ENCODE data around the gene DGKI.

DNA sequence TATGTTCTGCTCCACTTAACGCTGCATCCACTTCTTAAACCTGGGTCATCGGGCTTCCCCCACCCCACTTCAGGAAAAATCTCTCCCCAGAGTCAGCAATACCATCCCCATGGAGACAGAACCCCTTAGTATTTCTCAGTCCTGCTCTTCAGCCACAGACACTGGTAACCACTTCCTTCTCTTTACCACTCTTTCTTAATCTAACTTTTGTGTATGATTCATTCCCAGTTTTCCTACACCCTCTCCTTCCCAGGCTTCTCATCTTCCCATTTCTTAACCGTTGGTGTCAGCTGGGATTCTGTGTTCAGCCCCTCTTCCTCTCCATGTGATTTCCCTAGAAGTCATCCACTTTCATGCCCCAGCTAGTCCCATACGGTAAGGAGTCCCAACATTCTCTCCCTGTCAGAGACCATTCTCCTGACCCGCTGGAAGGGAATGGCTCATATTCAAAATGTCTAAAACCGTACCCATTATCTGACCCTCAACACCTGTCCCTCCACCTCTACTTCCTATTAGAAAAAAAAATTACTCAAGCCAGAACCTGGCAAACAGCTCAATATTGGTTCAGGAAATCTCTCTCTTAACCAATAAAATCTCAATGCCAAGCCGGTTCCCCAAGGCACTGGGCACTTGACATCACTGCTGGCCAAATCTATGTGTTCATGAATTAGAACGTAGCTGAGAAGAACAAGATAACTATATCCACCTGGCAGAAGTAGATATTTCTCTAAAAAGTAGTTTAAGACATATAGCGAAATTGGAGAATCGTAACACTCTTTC, 89.4 kb downstream of the DGKI start:
- TF ChIP-seq, protein P1, sequence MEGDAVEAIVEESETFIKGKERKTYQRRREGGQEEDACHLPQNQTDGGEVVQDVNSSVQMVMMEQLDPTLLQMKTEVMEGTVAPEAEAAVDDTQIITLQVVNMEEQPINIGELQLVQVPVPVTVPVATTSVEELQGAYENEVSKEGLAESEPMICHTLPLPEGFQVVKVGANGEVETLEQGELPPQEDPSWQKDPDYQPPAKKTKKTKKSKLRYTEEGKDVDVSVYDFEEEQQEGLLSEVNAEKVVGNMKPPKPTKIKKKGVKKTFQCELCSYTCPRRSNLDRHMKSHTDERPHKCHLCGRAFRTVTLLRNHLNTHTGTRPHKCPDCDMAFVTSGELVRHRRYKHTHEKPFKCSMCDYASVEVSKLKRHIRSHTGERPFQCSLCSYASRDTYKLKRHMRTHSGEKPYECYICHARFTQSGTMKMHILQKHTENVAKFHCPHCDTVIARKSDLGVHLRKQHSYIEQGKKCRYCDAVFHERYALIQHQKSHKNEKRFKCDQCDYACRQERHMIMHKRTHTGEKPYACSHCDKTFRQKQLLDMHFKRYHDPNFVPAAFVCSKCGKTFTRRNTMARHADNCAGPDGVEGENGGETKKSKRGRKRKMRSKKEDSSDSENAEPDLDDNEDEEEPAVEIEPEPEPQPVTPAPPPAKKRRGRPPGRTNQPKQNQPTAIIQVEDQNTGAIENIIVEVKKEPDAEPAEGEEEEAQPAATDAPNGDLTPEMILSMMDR (IDR thresholded peaks at IDR 0.05), result no peak
- TF ChIP-seq, protein P2, sequence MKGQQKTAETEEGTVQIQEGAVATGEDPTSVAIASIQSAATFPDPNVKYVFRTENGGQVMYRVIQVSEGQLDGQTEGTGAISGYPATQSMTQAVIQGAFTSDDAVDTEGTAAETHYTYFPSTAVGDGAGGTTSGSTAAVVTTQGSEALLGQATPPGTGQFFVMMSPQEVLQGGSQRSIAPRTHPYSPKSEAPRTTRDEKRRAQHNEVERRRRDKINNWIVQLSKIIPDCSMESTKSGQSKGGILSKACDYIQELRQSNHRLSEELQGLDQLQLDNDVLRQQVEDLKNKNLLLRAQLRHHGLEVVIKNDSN (CRISPR knock-in tag; IDR thresholded peaks at IDR 0.05), result no peak
- TF ChIP-seq, protein P3, sequence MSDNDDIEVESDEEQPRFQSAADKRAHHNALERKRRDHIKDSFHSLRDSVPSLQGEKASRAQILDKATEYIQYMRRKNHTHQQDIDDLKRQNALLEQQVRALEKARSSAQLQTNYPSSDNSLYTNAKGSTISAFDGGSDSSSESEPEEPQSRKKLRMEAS (CRISPR knock-in tag; IDR thresholded peaks at IDR 0.05), result no peak
- TF ChIP-seq, protein P4, sequence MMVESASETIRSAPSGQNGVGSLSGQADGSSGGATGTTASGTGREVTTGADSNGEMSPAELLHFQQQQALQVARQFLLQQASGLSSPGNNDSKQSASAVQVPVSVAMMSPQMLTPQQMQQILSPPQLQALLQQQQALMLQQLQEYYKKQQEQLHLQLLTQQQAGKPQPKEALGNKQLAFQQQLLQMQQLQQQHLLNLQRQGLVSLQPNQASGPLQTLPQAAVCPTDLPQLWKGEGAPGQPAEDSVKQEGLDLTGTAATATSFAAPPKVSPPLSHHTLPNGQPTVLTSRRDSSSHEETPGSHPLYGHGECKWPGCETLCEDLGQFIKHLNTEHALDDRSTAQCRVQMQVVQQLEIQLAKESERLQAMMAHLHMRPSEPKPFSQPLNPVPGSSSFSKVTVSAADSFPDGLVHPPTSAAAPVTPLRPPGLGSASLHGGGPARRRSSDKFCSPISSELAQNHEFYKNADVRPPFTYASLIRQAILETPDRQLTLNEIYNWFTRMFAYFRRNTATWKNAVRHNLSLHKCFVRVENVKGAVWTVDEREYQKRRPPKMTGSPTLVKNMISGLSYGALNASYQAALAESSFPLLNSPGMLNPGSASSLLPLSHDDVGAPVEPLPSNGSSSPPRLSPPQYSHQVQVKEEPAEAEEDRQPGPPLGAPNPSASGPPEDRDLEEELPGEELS (CRISPR knock-in tag; IDR thresholded peaks at IDR 0.05), result no peak
- TF ChIP-seq ZNF121 (CRISPR knock-in tag; IDR thresholded peaks at IDR 0.05), result no peak
- no peak for TF ChIP-seq NR2C2 (CRISPR knock-in tag; IDR thresholded peaks at IDR 0.05)
- TF ChIP-seq, protein P5, sequence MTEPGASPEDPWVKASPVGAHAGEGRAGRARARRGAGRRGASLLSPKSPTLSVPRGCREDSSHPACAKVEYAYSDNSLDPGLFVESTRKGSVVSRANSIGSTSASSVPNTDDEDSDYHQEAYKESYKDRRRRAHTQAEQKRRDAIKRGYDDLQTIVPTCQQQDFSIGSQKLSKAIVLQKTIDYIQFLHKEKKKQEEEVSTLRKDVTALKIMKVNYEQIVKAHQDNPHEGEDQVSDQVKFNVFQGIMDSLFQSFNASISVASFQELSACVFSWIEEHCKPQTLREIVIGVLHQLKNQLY (CRISPR knock-in tag; IDR thresholded peaks at IDR 0.05), result no peak
- TF ChIP-seq SMAD3 (CRISPR knock-in tag; IDR thresholded peaks at IDR 0.05; ENCODE audit: borderline replicate concordance), result no peak
- no peak for TF ChIP-seq CREM (CRISPR knock-in tag; IDR thresholded peaks at IDR 0.05)
